Measurements from ENCODE around the gene GHRHR.

Gene GHRHR

DNA sequence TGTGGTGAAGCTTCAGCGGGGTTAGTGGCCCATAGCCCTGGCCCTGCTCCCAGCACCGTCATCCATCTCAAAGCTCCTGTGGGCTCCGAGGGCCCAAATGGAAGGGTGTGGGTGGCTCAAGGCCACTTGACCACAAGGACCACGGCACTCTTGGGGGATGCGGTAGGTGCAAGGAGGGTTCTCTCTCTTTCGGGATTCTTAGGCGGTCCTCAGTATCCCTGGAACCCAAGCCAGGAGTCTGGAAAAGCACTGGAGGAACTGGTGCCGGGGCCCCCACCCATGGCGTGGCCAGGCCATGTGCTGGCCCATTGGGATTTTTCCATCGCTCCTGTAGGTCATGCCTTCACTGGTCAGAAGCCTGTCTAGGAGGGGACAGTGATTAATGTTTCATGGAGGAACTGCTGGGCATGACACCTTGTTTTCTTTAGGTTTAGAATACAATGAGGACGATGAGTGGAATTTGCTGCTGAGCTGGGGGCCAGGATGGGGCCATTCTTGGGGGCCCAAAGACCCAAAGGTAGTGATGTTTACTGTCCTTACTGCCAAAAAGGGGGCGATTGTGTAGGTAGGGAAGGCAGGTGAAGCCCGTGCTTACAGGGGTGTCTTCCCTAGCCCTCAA, 35.4 kb upstream of the GHRHR start:
- peak; percentile 1 for DNase-seq (ENCODE audit: low spot score)

DNA sequence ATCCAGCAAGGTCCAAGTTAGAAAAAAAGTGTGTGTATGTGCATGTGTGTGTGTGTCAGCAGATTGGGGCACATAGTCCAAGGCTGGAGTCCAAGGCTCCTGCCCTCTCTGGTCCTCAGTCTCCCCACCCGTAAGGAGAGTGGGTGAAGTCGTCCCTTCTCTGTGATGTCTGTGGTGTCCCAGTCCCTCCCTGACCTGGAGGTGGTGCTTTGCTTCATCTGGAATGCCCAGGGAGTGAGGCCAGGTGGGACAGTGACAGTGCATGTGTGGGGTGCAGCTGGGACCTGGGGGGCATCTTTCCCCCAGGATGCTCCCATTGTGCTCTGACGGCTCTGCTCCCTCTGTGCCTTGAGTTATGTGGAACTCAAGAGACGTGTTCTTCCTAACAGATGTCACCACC, 34.1 kb upstream of the GHRHR start:
- peak; percentile 3 for DNase-seq (ENCODE audit: low spot score)

DNA sequence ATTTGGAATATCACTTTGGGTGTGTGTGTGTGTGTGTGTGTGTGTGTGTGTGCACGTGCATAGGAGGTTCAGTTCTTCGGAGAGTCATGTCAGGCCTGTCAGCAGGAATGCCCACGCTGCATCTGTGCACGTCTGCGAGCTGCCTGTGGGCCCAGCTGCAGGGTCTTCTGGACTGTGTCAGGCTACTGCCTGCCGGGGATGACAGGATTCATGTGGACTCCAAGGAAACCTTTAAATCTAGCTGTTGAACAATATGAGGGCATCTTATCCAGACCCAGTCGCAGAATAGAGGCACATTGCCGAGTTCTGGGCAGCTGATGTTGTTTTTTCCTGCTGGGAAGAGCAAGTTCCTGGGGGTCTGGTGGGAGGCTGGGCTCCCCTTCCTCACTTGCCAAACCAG, 33.1 kb upstream of the GHRHR start:
- no peak for DNase-seq (ENCODE audit: low spot score)

DNA sequence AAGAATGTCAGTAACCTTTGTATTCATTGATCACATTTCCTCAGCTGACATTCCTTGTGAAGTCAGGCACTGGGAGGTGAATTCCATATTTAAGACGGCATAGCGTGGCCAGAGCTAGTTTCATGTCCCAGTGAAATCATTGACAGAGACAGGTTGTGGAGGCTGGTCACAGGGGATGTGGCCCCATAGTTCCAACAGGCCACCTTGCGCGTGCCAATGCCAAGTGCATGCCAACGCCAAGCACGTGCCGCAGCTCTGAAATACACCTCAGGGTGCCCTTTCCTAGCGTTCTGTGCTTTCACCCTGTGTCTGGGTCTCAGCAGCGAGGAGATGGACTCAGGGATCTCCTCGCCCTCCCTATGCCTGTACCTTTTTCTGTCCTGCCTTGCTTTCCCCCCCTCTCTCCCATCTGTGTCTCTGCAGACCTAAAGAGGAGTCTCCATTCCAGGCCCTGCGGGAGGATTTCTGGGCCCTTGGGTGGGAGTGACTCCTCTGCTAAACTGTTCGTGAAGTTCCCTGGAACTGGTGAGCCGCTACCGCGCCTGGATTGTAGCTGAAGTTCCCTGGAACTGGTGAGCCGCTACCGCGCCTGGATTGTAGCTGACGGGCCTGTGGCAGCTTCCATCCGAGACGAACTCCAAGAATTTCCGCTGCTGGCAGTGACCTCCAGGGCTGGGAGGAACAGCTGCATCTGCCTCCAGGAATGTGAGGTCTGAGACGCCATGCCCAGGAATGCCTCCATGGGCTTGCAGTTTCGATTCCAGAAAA, 32.4 kb upstream of the GHRHR start:
- peak; percentile 92 for DNase-seq (ENCODE audit: low spot score)

DNA sequence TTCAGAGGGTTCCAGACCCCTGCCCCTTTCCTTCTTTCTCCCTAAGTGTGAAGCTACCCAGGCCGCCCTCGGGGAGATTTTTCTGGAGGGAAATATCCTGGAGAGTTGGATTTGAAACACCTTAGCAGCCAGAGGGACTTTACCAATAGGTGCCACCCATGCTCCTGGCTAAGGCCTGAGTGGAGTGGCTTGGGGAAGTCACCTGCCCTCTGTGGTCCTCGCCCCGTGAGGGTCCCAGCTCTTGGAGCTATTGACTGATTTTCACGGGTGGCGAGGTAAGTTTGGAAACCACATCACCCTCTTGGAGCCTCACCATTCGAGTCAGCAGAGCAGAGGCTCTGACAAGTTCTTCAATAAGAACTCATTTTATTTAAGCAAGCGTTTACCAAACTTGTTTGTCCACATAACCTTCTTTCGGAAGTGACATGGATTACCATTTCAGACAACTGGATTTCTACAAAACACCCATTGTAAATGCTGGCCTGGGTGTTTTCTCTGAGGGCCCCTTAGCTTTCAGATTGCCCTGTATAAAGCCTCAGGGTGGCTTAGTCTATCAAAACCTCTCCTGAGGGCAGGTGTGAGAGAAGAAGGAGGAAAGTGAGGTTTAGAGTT, 31.7 kb upstream of the GHRHR start:
- DNase-seq (ENCODE audit: low spot score): peak; percentile 5

DNA sequence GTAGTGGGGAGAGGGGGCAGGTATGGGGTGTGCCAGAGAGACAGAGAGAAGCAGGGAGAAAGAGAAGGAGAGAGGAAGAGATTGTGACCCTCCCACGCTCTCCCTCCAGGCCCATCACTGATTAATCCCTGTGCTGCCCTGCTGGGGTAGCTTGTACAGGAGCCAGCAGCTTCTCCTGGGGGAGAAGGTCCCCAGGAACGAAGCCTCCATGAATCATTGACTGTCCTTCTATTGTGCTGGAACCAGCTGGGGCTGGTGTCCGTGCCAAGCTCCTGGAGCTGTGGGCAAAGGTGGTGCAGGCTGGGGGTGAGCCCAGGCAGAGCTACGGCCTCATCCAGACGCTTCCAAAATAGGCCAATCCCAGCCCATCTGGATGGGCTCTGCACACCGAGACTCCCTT, 31.2 kb upstream of the GHRHR start:
- DNase-seq (ENCODE audit: low spot score): peak; percentile 3

DNA sequence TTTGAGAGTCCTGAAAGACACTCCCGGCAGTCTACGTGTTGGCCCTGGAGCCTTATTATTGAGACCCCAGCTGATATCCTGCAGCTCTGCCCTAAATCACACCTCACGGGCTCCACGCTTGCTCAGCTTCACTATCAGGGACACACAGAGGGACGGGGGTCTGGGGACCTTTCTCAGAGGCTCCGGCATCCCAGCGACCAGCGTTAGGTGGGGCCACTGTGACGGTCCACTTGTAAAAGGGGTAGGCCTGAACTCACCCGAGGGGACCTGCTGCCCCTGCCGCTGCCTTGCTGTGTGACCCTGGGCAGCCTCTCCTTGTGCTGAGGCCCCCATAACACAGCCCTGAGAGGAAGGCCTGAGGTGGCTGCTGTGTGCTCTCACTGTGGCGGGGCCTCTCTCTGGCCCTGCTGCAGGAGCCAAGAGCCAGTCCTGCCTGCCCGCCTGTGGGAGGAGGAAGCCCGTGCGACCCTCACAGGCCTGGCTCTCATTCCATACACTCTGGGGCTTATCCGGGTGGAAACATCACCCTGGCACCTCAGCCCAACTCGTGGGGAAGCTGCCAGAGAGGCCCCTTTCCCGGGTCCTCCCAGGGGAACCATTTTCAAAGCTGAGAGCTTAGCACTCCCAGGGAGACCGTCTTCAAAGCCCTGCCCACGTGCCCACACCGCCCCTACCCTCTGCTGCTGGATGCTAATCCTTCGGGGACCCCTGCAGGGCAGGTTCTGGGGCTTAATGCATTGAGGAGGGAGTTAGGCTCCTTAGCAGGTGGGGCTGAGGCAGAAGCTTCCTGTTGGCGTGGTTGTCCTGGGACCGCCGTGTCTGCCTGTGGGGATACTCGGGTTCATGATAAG, 30.4 kb upstream of the GHRHR start:
- peak; percentile 1 for DNase-seq (ENCODE audit: low spot score)

DNA sequence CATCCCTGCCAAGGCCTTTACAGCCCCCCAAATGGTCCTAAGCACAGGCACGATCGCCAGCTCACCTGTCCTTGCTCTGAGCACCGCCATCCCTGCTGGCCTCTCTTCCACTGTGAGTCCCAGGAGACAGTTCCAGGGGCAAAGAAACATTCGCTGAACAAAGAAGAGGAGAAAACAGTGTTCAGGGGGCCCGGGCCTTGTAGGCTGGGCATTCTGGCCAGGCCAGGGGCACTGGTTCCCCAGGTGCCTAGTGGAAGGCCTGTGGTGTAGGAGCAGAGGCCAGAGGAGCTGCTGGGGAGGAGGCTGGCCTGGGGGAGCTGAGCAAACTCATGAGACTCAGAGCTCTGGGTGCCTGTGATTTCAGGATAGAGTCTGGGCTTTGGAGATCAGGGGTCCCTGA, 29.5 kb upstream of the GHRHR start:
- no peak for DNase-seq (ENCODE audit: low spot score)

DNA sequence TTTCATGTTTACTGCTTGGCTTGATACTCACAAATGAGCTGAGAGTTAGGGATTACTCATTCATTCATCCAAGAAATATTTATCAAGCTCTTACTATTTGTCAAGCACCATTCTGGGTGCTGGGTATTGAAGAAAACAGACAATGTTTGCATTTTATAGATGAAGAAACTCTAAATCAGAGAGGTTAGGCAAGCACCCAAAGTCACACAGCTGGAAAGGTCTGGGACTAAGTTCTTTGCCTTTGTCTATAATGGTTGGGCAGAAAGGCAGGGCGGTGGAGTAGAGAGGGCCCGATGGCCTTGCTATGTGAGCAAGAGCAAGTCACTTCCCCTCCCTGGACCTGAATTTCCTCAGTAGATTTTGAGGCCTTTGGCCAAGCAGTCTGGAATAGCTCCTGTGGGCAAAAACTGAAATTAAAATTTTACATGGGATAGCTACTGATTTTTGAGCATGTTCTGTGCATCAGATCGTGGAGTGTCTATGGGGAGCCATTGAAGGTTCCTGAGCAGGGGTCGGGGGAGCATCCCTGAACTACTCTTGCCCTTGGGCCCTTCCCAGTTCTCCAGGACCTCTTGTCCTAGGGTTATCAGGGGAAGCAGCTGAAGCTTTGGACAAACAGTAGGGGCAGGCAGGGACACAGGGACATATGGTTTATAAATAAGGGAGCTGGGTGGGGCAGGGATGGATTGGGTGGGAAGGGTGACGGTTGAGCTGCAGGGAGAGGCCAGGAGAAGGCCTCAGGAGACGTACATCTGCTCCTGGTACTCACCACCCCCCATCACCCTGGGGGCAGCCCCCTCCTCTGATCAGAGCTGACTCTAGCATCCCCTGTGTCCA, 28.8 kb upstream of the GHRHR start:
- DNase-seq (ENCODE audit: low spot score): peak; percentile 2

DNA sequence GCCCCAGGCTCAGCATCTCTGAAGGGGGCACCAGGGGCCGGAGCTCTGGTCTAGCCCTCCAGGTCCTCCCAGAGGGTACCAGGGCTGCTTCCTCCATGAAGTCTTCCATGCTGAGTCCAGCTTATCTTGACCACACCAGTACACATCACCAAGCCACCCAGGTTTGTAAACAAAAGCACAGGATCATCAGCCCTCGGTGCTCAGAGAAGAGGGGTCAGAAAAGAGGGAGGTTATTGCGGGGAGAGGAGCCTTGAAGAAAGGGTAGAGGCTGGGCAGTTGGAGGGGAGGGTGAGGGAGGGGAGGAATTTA, 28.2 kb upstream of the GHRHR start:
- DNase-seq (ENCODE audit: low spot score): no peak

DNA sequence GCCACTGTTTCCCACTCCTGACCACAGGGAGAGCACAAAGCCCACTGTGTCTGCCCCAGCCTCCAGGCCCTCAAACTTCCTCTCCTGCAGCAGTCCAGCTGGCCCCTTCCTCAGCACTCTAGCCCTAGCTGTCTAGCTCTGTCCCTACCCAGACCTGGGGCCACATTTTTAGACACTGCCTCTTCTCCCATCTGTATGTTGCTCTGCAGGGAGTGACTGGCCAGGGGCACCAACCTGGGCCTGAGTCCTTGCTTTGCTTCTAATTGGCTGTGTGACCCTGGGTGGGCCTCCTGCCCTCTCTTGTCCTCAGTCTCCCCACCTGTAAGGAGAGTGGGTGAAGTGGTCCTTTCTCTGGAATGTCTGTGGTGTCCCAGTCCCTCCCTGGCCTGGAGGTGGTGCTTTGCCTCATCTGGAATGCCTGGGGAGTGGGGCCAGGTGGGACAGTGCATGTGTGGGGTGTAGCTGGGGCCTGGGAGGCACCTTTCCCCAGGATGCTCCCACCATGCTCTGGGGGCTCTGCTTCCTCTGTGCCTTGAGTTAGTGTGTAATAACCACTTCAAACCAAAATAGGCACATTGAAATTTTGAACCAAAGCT, 27.0 kb upstream of the GHRHR start:
- DNase-seq (ENCODE audit: low spot score): peak; percentile 7

DNA sequence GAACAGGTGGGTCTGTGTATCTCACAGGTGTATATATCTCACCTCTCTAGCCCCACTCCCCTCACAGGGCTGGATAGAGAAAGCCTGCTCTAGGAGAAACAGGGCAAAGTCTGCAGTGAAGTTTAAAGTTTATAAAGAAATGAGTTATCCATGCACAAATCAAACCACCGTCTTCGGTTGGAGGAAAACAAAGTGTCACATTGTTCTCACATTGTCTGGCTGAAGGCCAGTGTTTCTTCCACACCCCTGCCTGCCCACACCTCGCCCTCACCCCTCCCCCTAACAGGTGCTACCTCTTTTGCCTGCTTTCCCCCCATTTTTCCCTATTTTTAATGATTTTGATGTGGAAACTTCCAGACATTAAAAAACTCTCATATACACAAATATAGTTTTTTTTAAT, 26.3 kb upstream of the GHRHR start:
- no peak for DNase-seq (ENCODE audit: low spot score)

DNA sequence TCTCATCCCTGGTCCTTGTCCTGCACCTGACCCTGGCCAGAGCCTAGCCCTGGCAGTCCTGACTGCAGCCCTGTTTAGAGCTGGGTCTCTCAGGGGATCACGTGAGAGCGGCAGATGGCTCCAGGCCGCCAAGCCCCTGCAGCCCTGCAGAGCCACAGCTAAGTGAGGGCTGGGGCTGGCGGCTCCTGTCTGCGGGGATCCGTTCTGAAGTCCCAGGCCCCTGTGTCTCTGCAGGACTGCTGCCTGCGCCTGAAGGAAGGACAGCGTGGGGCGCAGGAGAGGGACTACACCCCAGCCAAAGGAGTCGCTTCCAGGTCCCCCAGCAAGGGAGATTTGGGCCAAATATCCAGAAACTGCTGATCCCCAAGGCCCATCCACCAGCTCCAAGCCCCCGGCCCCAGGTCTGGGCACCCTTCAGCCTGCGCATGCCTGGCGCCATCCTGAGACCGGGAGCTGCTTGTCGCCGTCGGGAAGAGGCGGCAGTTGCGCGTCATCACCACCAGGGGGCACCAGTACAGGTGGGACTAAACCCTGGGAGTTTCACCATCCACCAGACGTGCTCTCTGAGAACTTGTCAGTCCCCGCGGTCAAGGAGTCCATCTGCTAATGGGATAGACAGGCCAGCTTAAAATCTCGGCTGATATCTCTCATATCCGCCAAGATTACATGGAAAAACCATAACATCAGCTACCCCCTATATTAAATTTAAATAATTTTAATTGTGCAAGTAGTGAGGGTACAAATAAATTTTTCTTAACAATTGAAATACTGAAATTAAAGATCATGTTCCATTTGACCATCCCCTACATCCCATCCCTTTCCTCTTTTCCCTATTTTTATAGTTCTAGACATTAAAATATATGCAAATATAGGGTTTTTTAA, 25.1 kb upstream of the GHRHR start:
- peak; percentile 88 for DNase-seq (ENCODE audit: low spot score)

DNA sequence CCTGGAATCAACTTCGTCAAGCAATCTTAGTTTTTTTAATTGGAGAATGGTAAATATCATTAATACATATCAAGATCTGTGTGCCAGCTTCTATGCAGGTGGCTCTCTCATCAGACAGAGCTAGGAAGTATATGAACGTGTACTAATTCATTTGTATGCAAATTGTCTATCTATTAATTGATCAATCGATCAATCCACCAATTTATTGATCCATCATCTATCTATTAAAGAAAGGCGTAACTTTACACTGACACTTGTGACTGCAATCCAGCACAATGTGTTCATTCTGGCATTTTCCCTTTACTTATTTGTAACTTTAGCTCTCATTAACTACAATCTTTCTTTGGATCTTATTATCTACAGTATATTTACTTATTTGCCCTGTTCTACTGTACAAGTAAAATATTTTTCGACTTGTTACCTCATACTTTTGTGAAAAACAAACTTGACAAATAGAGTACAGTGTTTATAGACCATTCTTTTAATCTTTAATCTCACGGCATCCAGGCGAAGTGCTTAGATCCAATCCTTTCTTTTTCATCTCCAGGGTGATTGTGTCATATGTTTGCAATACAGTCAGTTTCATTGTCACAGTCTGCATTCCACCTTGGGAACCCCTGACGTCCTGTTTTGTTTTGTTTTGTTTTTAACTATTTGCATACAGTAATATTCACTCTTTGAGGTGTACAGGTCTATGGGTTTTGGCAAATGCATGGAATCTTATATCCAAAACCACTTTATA, 22.0 kb upstream of the GHRHR start:
- no peak for DNase-seq (ENCODE audit: low spot score)

DNA sequence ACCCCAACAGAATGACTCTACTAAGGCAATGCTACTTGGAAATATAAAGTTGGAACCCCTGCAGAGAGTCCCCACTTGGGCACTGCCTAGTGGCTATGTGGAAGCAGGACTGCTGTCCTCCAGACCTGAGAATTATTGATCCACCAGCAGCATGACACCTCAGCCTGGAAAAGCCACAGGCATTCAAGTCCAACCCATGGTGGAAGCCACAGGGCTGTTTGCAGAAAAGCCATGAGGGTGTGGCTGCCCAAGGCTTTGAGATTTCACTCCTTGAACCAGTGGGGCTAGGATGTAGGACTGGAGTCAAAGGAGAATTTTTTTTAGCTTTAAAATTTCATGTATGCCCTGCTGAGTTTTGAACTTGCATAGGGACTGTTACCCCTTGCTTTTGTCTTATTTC, 13.6 kb upstream of the GHRHR start:
- DNase-seq (ENCODE audit: low spot score): no peak

DNA sequence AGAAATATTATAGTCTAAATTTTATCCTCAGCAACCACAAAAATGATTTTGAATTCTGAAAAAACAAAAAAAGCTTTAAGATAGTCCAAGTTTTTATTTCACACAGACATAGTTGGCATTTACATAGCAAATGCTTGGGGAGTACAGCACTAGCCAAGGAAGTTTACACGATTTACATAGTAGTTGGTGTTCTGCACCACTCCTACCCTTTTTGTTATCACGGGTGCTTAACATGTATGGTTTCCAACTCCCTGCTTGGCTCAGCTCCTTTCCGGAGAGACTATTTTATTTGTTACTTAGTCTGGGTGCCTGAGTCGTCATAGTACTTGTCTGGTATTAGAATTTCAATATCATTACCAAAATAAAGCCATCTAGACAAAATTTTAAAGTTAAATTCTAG, 8.8 kb upstream of the GHRHR start:
- DNase-seq (ENCODE audit: low spot score): no peak

DNA sequence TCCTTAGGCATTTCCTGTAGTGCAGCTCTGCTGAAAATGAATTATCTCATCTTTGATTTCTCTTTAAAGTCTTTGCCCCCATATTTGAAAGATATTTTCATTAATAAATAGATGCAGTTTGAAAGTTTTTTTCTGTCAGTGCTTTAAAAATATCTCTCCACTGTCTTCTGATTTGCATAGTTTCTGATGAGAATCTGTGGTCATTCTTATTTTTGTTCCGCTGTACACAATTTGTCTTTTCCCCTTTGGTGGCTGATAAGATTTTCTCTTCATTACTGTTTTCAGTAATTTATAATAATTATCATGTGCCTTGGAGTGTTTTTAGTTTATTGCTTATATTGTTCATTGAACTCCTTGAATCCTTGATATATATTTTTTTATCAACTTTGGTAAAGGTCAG, 7.0 kb upstream of the GHRHR start:
- no peak for DNase-seq (ENCODE audit: low spot score)

DNA sequence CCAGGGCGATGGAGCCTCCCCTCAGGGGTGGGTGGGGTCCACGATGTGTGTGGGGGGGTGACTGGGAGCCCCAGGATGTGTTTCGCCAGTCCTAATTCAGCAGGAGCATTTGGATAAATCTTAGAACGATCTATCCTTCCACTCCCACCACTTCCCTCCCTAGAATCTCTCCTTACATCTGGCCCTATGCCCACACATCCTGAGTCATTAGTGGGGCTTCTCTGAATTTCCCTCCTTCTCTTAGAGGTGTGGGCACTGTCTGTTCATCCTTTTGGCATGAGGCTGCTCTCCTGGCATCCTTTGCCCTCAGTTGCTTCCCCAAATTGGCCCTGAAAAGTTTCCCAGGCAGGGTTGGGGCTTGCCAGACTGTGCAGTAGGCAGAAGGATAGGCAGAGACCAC, 1.6 kb downstream of the GHRHR start:
- DNase-seq (ENCODE audit: low spot score): peak; percentile 11

DNA sequence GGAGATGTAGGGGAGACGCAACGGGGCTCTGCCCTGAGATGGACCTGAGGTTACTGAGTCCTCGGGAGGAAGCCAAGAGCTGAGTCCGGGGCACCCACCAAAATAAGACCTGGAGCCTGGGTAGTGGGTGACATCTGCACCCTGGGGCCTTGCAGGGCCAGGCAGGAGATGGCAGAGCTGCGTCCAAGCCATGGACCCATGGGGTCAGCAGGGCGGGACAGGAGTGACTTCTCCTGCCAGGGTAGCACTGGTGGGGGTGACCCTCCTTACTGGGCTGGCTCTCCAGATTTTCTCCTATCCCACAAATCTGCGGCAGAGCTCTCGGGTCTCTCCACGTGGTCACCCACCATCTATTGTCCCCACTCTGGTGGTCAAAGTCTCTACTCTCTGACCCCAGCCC, 2.1 kb downstream of the GHRHR start:
- DNase-seq (ENCODE audit: low spot score): peak; percentile 1

DNA sequence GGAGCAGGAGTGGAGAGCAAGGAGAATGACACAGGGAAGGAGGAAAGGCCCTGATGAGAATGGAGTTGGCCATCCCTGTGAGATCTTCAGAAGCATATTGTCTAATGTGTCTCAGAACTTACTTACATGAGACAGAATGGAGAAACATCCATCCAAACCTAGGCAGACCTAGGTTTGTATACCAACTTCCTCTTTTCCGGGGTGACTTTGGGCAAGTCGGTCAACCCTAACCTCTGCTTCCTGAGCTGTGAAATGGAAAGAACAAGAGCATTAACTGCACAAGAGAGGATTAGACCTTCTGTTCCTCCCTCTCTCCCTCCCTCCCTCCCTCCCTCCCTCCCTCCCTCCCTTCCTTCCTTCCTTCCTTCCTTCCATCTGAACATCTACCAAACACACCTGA, 4.5 kb downstream of the GHRHR start:
- no peak for DNase-seq (ENCODE audit: low spot score)
